HepG2 (cell line): ENCODE data around the gene MAB21L4. TPM values are rescaled to one million over a fixed set of nuclear protein-coding genes. Genes with fewer than 3 reads are reported as not detected.

ENCODE experiments used
- ATAC-seq: fragments of 200-7000 bp; cut with Tn5 transposase; 3 replicates; pipeline ENCODE4 v1.9.1; 2020; ENCODE audit warnings: mild to moderate bottlenecking, moderate library complexity
- BruUV-seq: library from RNA; stranded (reverse); fragments of 400-500 nt; replicated peaks from 2 replicates; lab custom pipeline; 2021; lab: Mats Ljungman, UMichigan
- CTCF ChIA-PET: fragments of 300-600 bp; formaldehyde crosslinking; extraction: SDS; loops from one replicate; lab custom pipeline; 2021; ENCODE audit warnings: low total read pairs, inconsistent platforms, low intra/inter-chr PET ratio; lab: Yijun Ruan, JAX
- POLR2A ChIA-PET: fragments of 350-600 bp; sonication (Branson Sonifier 250); formaldehyde crosslinking; loops from one replicate; lab custom pipeline; 2020; ENCODE audit warnings: antibody characterized with exemption, inconsistent platforms; lab: Yijun Ruan, JAX
- DNase-seq: peaks from one replicate; pipeline ENCODE4 v3.0.0-alpha.2; 2015; ENCODE audit warnings: low spot score
- FAIRE-seq: peaks from 3 replicates; lab custom pipeline; 2011; peaks lifted over from hg19 to GRCh38; lab: Jason Lieb, UNC
- H2AFZ ChIP-seq: one replicate; pipeline ENCODE4 v1.6.1; 2011; ENCODE audit warnings: low read length, inconsistent platforms
- H3K27ac ChIP-seq: fragments of 300-600 bp; 3 replicates; pipeline ENCODE4 v1.8.0; 2011; ENCODE audit warnings: mixed run types, mild to moderate bottlenecking, mixed read lengths, low read length, inconsistent platforms; ENCODE audit not compliant: insufficient read depth; ENCODE audit errors: extremely low read length
- H3K27me3 ChIP-seq, 2 experiments: fragments of 200-600 bp in 1 of 2; 2 replicates in 1 of 2; 3 replicates in 1 of 2; pipeline versions ENCODE4 v1.6.0 to v1.8.0; 2011; ENCODE audit warnings: low read length in 2 of 2, mild to moderate bottlenecking in 2 of 2, moderate library complexity in 2 of 2, inconsistent platforms in 1 of 2; ENCODE audit not compliant: insufficient read depth in 2 of 2, control insufficient read depth in 1 of 2
- H3K36me3 ChIP-seq, 2 experiments: fragments of 200-600 bp in 1 of 2; replicated peaks in 1 of 2; 2 replicates in 1 of 2; 3 replicates in 1 of 2; pipeline versions ENCODE4 v1.5.1 to v1.8.0; 2011; ENCODE audit warnings: low read length in 2 of 2, inconsistent platforms in 1 of 2; ENCODE audit not compliant: insufficient read depth in 2 of 2, control insufficient read depth in 1 of 2
- H3K4me1 ChIP-seq: 2 replicates; pipeline ENCODE4 v1.5.1; 2012; ENCODE audit warnings: low read length, inconsistent platforms; ENCODE audit not compliant: insufficient read depth
- H3K4me2 ChIP-seq: 2 replicates; pipeline ENCODE4 v1.6.0; 2011; ENCODE audit warnings: low read depth, low read length, inconsistent platforms
- H3K4me3 ChIP-seq, 3 experiments: fragments of 200-600 bp in 1 of 3; sonication (generic), shearing (Covaris generic) in 1 of 3; replicated peaks in 1 of 3; 2 replicates each; pipeline ENCODE4 v1.5.1; 2011 to 2016; ENCODE audit warnings: low read length in 3 of 3, inconsistent platforms in 2 of 3, low read depth in 2 of 3, mild to moderate bottlenecking in 2 of 3, control low read depth in 1 of 3, mixed read lengths in 1 of 3; ENCODE audit not compliant: insufficient read depth in 1 of 3
- H3K79me2 ChIP-seq: one replicate; pipeline ENCODE4 v1.6.1; 2011; ENCODE audit warnings: low read length, inconsistent platforms; ENCODE audit not compliant: insufficient read depth
- H3K9ac ChIP-seq: 2 replicates; pipeline ENCODE4 v1.6.0; 2011; ENCODE audit warnings: mild to moderate bottlenecking, low read depth, low read length, inconsistent platforms; ENCODE audit not compliant: insufficient read depth
- H3K9me3 ChIP-seq: 2 replicates; pipeline ENCODE4 v1.5.1; 2012; ENCODE audit warnings: mild to moderate bottlenecking, low read length
- H4K20me1 ChIP-seq: 2 replicates; pipeline ENCODE4 v1.6.0; 2011; ENCODE audit warnings: inconsistent platforms, mild to moderate bottlenecking, low read length, moderate library complexity; ENCODE audit not compliant: insufficient read depth
- CENPT ChIP-seq: sonication (generic); formaldehyde crosslinking; IDR thresholded peaks from 2 replicates; pipeline ENCODE4 v1.8.0; 2022; ENCODE audit warnings: low read depth, mild to moderate bottlenecking, moderate library complexity, missing genetic modification reagents
- CENPX ChIP-seq: sonication (generic); formaldehyde crosslinking; IDR thresholded peaks from 2 replicates; pipeline ENCODE4 v1.9.0; 2021; ENCODE audit warnings: mild to moderate bottlenecking, missing genetic modification reagents, moderate library complexity
- GATA4 ChIP-seq: sonication (generic); IDR thresholded peaks from 2 replicates; pipeline ENCODE4 v1.6.1; 2016; ENCODE audit warnings: antibody characterized with exemption, low read depth, borderline replicate concordance
- NFE2 ChIP-seq: sonication (generic); formaldehyde crosslinking; IDR thresholded peaks from 2 replicates; pipeline ENCODE4 v1.4.0; 2020; ENCODE audit warnings: missing genetic modification reagents
- PHF8 ChIP-seq: sonication (generic); formaldehyde crosslinking; IDR thresholded peaks from 2 replicates; pipeline ENCODE4 v1.5.0; 2020; ENCODE audit warnings: missing genetic modification reagents
- RBM39 ChIP-seq: fragments of 200-400 bp; formaldehyde crosslinking; IDR thresholded peaks from one replicate; pipeline ENCODE4 v1.6.1; 2018; ENCODE audit warnings: antibody characterized with exemption, mild to moderate bottlenecking, low read depth, low read length; ENCODE audit not compliant: poor library complexity, severe bottlenecking
- SMAD3 ChIP-seq: sonication (generic); formaldehyde crosslinking; IDR thresholded peaks from 2 replicates; pipeline ENCODE4 v1.4.0; 2020; ENCODE audit warnings: missing genetic modification reagents
- ZNF331 ChIP-seq: sonication (generic); formaldehyde crosslinking; IDR thresholded peaks from 2 replicates; pipeline ENCODE4 v1.4.0; 2020; ENCODE audit warnings: missing genetic modification reagents
- ZNF501 ChIP-seq: sonication (generic); formaldehyde crosslinking; IDR thresholded peaks from 2 replicates; pipeline ENCODE4 v1.5.1; 2020; ENCODE audit warnings: mild to moderate bottlenecking, moderate library complexity, missing genetic modification reagents
- ZNF83 ChIP-seq: sonication (generic); formaldehyde crosslinking; IDR thresholded peaks from 2 replicates; pipeline ENCODE4 v1.4.0; 2020; ENCODE audit warnings: missing genetic modification reagents, mild to moderate bottlenecking, borderline replicate concordance
- WGBS: methylation state at CpG from one replicate; pipeline ENCODE4 v1.1.6; 2017; ENCODE audit warnings: low lambda C conversion rate; 5-methylcytosine and 5-hydroxymethylcytosine counted together
- in situ Hi-C: cut with HindIII; loops from 2 replicates; pipeline ENCODE4 v1.10.0; 2017; ENCODE audit warnings: low pct_unique_long_range_greater_than_20kb; ENCODE audit not compliant: extremely low pct_ligation_motif_present
- intact Hi-C: fragments of 100-400 bp; cut with micrococcal nuclease; formaldehyde crosslinking; loops from one replicate; pipeline ENCODE4 v1.10.0; 2022; ENCODE audit not compliant: unreplicated experiment
- polyA plus RNA-seq, 8 experiments: library from polyadenylated mRNA; depleted of rRNA in 3 of 8; stranded (reverse) in 7 of 8; unstranded in 1 of 8; fragments of >200 nt; fragmentation: Illumina TruSeq in 4 of 8; extraction: Trizol in 4 of 8; gene quantifications; 2 replicates each; pipeline versions ENCODE4 v1.2.1 to v1.2.3, GENCODE V29; 2011 to 2016; ENCODE audit warnings: low read depth in 4 of 8, missing spikeins in 1 of 8, mixed read lengths in 1 of 8; ENCODE audit not compliant: insufficient read depth in 1 of 8
- total RNA-seq, 5 experiments: library from RNA; depleted of rRNA; stranded (reverse); fragments of >200 nt; fragmentation: Illumina TruSeq; extraction: Trizol; gene quantifications; 2 replicates each; pipeline ENCODE4 v1.2.3, GENCODE V29; 2016; ENCODE audit warnings: low read depth in 1 of 5
- TF ChIP-seq, protein P1 (sequence below): sonication (generic); formaldehyde crosslinking; conservative IDR thresholded peaks from 2 replicates; pipeline ENCODE4 v1.8.0; 2022; ENCODE audit warnings: missing genetic modification reagents
- TF ChIP-seq, protein P2 (sequence below): sonication (generic); formaldehyde crosslinking; IDR thresholded peaks from 2 replicates; pipeline ENCODE4 v1.4.0; 2020; ENCODE audit warnings: missing genetic modification reagents
- TF ChIP-seq, protein P3 (sequence below): IDR thresholded peaks from 2 replicates; pipeline ENCODE4 v1.6.1; 2016; ENCODE audit warnings: missing genetic modification reagents, missing compliant biosample characterization

The MAB21L4 gene
- total and polyA plus RNA-seq, 2 of the 13 experiments (the other 11 are each of a cell fraction or from before 2014, with no cell fraction given), result 3.0 to 14.0 TPM

DNA sequence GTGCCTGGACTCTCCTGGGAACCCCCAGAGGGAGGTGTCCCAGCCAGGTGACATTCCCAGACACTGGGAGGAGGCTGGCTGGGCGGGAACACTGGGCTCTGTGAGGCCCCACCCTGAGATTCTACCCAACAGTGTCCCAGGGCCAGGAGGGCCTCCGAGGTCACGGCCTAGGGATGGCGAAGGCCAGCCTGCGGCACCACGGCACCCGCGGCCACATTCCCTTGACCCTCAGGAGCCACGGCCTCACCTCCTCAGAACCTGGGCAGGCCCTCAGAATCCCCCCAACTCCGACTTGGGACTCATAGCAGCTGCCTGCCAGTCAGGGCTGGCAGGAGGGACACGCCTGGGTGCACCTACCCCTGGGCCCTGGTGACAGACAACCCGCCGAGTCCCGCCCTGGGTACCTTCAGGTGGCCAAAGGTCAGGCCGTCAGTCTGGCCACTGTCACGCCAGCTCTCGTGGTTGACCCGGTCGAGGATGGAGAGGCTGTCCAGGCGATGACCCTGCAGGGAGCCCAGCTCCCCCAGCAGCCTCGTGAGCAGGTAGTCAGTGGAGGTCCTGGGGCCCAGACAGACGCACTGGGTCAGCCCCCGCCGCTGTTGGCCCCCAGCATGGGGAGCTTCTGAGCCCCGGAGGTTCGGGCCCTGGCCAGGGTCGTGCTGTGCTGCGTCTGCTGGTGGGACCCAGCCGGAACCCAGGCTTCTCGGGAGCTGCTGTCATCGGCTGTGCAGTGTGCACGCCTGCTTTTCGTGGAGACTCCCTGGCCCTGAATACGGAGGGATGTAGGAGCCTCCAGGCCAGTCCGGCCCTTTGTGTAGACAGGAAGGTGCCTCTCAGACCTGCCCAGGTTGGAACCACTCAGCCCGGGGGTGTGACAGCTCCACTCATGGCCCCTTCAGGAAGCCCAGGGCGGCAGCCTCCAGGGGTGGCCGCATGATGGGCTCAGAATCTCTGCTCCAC is 6.1 kb downstream of the MAB21L4 start (continued):
- TF ChIP-seq, protein P1, sequence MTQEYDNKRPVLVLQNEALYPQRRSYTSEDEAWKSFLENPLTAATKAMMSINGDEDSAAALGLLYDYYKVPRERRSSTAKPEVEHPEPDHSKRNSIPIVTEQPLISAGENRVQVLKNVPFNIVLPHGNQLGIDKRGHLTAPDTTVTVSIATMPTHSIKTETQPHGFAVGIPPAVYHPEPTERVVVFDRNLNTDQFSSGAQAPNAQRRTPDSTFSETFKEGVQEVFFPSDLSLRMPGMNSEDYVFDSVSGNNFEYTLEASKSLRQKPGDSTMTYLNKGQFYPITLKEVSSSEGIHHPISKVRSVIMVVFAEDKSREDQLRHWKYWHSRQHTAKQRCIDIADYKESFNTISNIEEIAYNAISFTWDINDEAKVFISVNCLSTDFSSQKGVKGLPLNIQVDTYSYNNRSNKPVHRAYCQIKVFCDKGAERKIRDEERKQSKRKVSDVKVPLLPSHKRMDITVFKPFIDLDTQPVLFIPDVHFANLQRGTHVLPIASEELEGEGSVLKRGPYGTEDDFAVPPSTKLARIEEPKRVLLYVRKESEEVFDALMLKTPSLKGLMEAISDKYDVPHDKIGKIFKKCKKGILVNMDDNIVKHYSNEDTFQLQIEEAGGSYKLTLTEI, result no peak
- TF ChIP-seq, protein P2, sequence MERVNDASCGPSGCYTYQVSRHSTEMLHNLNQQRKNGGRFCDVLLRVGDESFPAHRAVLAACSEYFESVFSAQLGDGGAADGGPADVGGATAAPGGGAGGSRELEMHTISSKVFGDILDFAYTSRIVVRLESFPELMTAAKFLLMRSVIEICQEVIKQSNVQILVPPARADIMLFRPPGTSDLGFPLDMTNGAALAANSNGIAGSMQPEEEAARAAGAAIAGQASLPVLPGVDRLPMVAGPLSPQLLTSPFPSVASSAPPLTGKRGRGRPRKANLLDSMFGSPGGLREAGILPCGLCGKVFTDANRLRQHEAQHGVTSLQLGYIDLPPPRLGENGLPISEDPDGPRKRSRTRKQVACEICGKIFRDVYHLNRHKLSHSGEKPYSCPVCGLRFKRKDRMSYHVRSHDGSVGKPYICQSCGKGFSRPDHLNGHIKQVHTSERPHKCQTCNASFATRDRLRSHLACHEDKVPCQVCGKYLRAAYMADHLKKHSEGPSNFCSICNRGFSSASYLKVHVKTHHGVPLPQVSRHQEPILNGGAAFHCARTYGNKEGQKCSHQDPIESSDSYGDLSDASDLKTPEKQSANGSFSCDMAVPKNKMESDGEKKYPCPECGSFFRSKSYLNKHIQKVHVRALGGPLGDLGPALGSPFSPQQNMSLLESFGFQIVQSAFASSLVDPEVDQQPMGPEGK (CRISPR knock-in tag), result peak; percentile 37; the same call in 1 of the 2 replicates

DNA sequence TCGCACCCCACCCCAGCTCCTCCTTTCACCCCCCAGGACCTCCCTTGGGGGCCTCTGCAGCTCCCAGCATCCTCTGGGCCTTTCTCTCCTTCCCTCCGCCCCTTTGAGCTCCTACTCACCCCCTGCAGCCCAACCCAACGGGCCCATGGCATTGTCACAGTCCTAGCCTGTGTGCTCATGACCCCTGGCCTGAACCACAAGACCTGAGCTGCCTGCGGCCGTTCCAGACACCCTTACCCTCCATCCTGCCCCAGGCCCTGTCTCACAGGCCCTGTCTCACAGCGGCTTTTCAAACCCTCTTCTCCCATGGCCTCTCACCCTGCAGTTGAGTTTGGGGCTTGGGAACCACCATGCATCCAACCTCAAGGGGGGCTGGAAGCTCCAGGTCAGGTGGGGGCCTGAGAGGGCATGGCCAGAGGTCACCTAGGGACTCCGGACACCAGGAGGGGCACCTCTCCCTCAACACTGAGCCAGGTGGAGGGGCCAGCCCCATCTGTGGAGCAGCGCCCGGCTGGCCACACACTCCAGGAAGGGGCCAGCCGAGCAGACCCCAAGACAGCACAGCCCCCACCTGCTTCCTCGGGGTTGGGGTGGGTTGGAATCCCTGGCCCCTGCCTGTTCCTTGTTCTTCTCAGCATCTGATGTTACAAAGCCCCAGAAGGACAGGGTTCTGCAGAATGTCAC is 6.9 kb downstream of the MAB21L4 start:
- Histone ChIP-seq H3K9ac (no peak overlapping the region), H3K9me3 (no peaks in the 10 kb centered on the region), H3K79me2 (no peaks in the 10 kb centered on the region), H3K4me1 (peaks cover 65% of the 10 kb centered on the region), H3K4me2 (peak overlapping the region; percentile 22), H4K20me1 (no peaks in the 10 kb centered on the region), H3K27ac (no peak overlapping the region), H3K4me3 (peak overlapping the region in 1 of 3 experiments; percentile 45; a peak in 1 of 6 replicates), H3K36me3 (no peaks in the 10 kb centered on the region), H3K27me3 (no peaks in the 10 kb centered on the region; a peak in 1 of 5 replicates), H2AFZ (no peak overlapping the region)
- FAIRE-seq (no peak), DNase-seq (no peak), ATAC-seq (peak; percentile 16)
- WGBS, result 63% methylated on average over 8 of the region's 11 CpGs
- ChIA-PET CTCF (interaction anchor here (0.7 kb wide), 1 partner anchor 38 kb away, joined by 3 read pairs; no protein-coding TSS in a partner anchor), POLR2A (interaction anchor here (1.6 to 9.3 kb wide), 2 partner anchors 14 to 32 kb away, joined by 5 to 63 read pairs; no protein-coding TSS in a partner anchor)
- intact Hi-C loops (no loop called here), in situ Hi-C loops (no loop called here)
- BruUV-seq, result no TSS peak
- TF ChIP-seq, protein P3, sequence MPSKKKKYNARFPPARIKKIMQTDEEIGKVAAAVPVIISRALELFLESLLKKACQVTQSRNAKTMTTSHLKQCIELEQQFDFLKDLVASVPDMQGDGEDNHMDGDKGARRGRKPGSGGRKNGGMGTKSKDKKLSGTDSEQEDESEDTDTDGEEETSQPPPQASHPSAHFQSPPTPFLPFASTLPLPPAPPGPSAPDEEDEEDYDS (CRISPR knock-in tag), result no peak
- TF ChIP-seq, protein P2 (CRISPR knock-in tag), result 0 out of 2 replicates have a peak, but pooled peaks have one; percentile 6
- TF ChIP-seq CENPT (CRISPR knock-in tag) (no peak), CENPX (CRISPR knock-in tag) (no peak), PHF8 (no peak), SMAD3 (CRISPR knock-in tag) (no peak), NFE2 (CRISPR knock-in tag) (no peak), ZNF83 (no peak), GATA4 (no peak), ZNF501 (0 out of 2 replicates have a peak, but pooled peaks have one; percentile 19), ZNF331 (CRISPR knock-in tag) (no peak), RBM39 (peak; percentile 28)
